Activated T-helper 17 cell treated with anti-CD3 and anti-CD28 coated beads, Interleukin-2, amount 50 U/mL, for 72 hours (primary cell): ENCODE results near the gene IL21R. TPM values are rescaled to one million over a fixed set of nuclear protein-coding genes. Genes with fewer than 3 reads are reported as not detected.
A peak's percentile ranks its signal among the peaks of the same experiment; 100 is the strongest.
"Not testable (repeated sequence)": the region's sequence is repeated elsewhere in the genome, so short reads cannot be mapped to it uniquely, and the experiment has no call there.

Experiments
- ATAC-seq: fragments of 150-1000 bp; cut with Tn5 transposase; replicated peaks from 2 replicates; pipeline ENCODE4 v1.10.0; 2021; ENCODE audit warnings: mild to moderate bottlenecking, moderate library complexity
- H3K27ac Mint-ChIP-seq: one replicate; pipeline ENCODE4 v1.8.0; 2022; ENCODE audit warnings: mixed read lengths
- H3K27me3 Mint-ChIP-seq: one replicate; pipeline ENCODE4 v1.8.0; 2022; ENCODE audit warnings: mixed read lengths
- H3K36me3 Mint-ChIP-seq: one replicate; pipeline ENCODE4 v1.8.0; 2022; ENCODE audit warnings: low read depth, mild to moderate bottlenecking, mixed read lengths
- H3K4me1 Mint-ChIP-seq: one replicate; pipeline ENCODE4 v1.8.0; 2022; ENCODE audit warnings: mixed read lengths
- H3K4me3 Mint-ChIP-seq: one replicate; pipeline ENCODE4 v1.8.0; 2022; ENCODE audit warnings: mild to moderate bottlenecking, mixed read lengths
- H3K9me3 Mint-ChIP-seq: one replicate; pipeline ENCODE4 v1.8.0; 2022; ENCODE audit warnings: mixed read lengths
- total RNA-seq, 2 donors: library from RNA; stranded (reverse); gene quantifications; one replicate each; pipeline ENCODE4 v1.2.3, GENCODE V29; 2022

IL21R gene
- total RNA-seq, 2 donors from 2014 or later, result 41.8 to 53.6 TPM

DNA sequence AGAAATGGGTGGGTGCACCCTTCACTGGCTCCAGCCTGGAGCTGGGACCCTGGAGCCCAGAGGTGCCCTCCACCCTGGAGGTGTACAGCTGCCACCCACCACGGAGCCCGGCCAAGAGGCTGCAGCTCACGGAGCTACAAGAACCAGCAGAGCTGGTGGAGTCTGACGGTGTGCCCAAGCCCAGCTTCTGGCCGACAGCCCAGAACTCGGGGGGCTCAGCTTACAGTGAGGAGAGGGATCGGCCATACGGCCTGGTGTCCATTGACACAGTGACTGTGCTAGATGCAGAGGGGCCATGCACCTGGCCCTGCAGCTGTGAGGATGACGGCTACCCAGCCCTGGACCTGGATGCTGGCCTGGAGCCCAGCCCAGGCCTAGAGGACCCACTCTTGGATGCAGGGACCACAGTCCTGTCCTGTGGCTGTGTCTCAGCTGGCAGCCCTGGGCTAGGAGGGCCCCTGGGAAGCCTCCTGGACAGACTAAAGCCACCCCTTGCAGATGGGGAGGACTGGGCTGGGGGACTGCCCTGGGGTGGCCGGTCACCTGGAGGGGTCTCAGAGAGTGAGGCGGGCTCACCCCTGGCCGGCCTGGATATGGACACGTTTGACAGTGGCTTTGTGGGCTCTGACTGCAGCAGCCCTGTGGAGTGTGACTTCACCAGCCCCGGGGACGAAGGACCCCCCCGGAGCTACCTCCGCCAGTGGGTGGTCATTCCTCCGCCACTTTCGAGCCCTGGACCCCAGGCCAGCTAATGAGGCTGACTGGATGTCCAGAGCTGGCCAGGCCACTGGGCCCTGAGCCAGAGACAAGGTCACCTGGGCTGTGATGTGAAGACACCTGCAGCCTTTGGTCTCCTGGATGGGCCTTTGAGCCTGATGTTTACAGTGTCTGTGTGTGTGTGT, 46.8 kb downstream of the IL21R start:
- no peaks in the 10 kb centered on the region for H3K27me3 Mint-ChIP-seq
- H3K9me3 Mint-ChIP-seq, result no peaks in the 10 kb centered on the region
- H3K27ac Mint-ChIP-seq, result peak overlapping the region; percentile 94
- H3K36me3 Mint-ChIP-seq, result peaks cover 86% of the 10 kb centered on the region
- H3K4me1 Mint-ChIP-seq, result peaks cover 47% of the 10 kb centered on the region
- H3K4me3 Mint-ChIP-seq, result peak overlapping the region; percentile 61
- no peak for ATAC-seq

DNA sequence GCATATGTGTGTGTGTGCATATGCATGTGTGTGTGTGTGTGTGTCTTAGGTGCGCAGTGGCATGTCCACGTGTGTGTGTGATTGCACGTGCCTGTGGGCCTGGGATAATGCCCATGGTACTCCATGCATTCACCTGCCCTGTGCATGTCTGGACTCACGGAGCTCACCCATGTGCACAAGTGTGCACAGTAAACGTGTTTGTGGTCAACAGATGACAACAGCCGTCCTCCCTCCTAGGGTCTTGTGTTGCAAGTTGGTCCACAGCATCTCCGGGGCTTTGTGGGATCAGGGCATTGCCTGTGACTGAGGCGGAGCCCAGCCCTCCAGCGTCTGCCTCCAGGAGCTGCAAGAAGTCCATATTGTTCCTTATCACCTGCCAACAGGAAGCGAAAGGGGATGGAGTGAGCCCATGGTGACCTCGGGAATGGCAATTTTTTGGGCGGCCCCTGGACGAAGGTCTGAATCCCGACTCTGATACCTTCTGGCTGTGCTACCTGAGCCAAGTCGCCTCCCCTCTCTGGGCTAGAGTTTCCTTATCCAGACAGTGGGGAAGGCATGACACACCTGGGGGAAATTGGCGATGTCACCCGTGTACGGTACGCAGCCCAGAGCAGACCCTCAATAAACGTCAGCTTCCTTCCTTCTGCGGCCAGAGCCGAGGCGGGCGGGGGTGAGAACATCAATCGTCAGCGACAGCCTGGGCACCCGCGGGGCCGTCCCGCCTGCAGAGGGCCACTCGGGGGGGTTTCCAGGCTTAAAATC, 47.6 kb downstream of the IL21R start:
- ATAC-seq, result peak; percentile 79
- H3K36me3 Mint-ChIP-seq, result peaks cover 78% of the 10 kb centered on the region
- peak overlapping the region; percentile 94 for H3K27ac Mint-ChIP-seq
- H3K9me3 Mint-ChIP-seq, result no peaks in the 10 kb centered on the region
- no peaks in the 10 kb centered on the region for H3K27me3 Mint-ChIP-seq
- H3K4me3 Mint-ChIP-seq, result peak overlapping the region; percentile 61
- peaks cover 47% of the 10 kb centered on the region for H3K4me1 Mint-ChIP-seq

DNA sequence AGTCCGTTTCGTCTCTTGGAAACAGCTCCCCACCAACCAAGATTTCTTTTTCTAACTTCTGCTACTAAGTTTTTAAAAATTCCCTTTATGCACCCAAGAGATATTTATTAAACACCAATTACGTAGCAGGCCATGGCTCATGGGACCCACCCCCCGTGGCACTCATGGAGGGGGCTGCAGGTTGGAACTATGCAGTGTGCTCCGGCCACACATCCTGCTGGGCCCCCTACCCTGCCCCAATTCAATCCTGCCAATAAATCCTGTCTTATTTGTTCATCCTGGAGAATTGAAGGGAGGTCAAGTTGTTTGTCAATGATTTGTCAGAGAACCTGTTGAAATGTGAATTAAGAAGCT, 48.2 kb downstream of the IL21R start:
- ATAC-seq, result no peak
- Mint-ChIP-seq H3K27ac (peak overlapping the region; percentile 94), H3K4me3 (peak overlapping the region; percentile 61), H3K4me1 (peaks cover 42% of the 10 kb centered on the region), H3K27me3 (no peaks in the 10 kb centered on the region), H3K36me3 (peaks cover 72% of the 10 kb centered on the region), H3K9me3 (no peaks in the 10 kb centered on the region)

DNA sequence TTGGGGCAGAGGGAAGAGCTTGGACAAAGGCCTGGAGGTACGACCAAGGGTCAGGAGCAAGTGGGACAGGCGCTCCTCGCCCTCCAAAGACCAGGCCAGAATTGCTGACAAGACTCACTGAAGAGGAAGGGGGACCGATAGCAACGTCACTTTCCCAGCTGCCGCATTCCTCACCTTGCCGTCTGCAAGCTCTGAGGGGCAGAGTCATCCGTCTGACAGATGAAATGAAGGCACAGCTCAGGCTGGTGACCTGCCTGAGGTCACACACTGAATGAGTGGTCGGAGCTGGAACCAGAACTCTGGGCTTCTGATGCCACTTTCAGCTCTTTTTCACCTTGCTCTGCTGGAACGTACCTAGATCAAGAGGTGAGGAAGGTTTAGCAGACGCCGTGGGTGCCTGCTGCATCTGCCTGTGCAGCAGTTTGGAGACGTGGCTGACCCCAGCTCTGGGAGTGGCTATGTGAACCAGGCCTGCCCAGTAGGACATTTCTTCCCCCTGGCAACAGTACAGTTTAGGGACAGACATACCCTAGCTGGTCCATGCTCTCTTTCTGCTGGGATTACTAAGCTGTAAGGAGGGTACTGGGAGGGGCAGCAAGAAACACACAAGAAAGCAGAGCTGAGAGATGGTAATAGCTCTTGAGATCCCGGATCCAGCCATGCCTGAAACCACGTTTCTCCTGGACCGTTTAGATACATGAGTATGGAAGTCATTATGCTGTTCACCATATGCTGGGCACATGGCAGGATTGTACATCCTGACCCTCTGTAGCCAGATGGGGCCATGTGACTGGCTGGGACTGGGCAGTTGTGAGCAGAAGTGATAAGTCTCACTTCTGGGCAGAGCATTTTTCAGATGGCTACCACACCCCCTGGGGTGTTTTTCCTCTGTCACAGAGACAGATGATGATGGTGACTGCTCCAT, 50.9 kb downstream of the IL21R start:
- H3K9me3 Mint-ChIP-seq, result no peaks in the 10 kb centered on the region
- no peak overlapping the region for H3K4me3 Mint-ChIP-seq
- H3K4me1 Mint-ChIP-seq, result peaks cover 44% of the 10 kb centered on the region
- peaks cover 46% of the 10 kb centered on the region for H3K36me3 Mint-ChIP-seq
- H3K27me3 Mint-ChIP-seq, result no peaks in the 10 kb centered on the region
- H3K27ac Mint-ChIP-seq, result peak overlapping the region; percentile 94
- no peak for ATAC-seq

DNA sequence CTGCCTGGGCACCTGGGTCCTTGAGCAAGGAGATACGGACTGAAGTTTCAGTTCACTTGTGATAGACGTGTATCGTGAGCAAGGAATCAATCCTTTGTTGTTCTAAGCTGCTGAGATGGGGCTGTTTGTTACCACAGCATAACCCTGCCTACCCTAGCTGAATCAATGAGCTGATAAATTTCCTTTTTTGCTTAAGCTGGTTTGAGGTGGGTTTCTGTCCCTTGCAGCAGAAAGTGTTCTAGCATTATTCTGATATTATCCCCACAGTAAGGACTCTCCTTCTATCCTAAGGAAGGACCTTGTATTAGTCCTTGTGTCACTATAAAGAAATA, 51.5 kb downstream of the IL21R start:
- ATAC-seq, result no peak
- H3K27ac Mint-ChIP-seq, result peak overlapping the region; percentile 94

DNA sequence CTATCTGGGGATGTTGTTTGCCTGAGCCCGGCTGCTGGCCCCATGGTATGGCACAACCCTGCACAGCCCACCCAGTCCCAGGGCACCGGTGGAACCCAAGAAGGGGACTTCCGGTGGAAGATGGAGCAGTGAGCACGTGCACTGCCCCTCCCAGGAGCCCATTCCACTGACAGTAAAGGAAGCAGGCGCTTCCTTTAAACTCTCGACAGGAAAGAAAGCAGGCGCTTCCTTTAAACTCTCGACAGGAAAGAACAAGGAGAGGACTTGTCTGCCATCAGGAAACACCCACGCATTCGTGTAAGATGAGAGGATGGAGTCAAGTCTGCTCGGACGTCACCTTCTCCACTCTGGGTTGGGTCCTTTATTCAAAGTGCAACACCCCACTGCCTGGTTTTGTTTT, 53.7 kb downstream of the IL21R start:
- Mint-ChIP-seq H3K27ac (peak overlapping the region; percentile 67), H3K27me3 (no peaks in the 10 kb centered on the region), H3K9me3 (no peaks in the 10 kb centered on the region), H3K36me3 (peaks cover 27% of the 10 kb centered on the region), H3K4me1 (peaks cover 26% of the 10 kb centered on the region), H3K4me3 (peak overlapping the region; percentile 60)
- ATAC-seq, result peak; percentile 37

More for the DNA sequence above, 51.5 kb downstream of the IL21R start:
- H3K36me3 Mint-ChIP-seq, result peaks cover 39% of the 10 kb centered on the region
- H3K4me3 Mint-ChIP-seq, result no peak overlapping the region
- H3K27me3 Mint-ChIP-seq, result no peaks in the 10 kb centered on the region
- H3K4me1 Mint-ChIP-seq, result peaks cover 40% of the 10 kb centered on the region
- H3K9me3 Mint-ChIP-seq, result no peaks in the 10 kb centered on the region

DNA sequence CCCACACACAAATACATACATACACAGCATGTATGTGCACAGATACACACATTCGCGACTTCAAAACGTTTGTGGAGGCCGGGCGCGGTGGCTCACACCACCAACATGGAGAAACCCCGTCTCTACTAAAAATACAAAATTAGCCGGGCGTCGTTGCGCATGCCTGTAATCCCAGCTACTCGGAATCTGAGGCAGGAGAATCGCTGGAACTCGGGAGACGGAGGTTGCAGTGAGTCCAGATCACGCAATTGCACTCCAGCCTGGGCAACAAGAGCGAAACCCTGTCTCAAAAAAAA, 55.6 kb downstream of the IL21R start:
- not testable (repeated sequence) for H3K9me3 Mint-ChIP-seq, H3K27me3 Mint-ChIP-seq, ATAC-seq
- Mint-ChIP-seq H3K27ac (peak overlapping the region; percentile 67), H3K4me1 (peaks cover 13% of the 10 kb centered on the region), H3K36me3 (peaks cover 19% of the 10 kb centered on the region), H3K4me3 (peak overlapping the region; percentile 60)

DNA sequence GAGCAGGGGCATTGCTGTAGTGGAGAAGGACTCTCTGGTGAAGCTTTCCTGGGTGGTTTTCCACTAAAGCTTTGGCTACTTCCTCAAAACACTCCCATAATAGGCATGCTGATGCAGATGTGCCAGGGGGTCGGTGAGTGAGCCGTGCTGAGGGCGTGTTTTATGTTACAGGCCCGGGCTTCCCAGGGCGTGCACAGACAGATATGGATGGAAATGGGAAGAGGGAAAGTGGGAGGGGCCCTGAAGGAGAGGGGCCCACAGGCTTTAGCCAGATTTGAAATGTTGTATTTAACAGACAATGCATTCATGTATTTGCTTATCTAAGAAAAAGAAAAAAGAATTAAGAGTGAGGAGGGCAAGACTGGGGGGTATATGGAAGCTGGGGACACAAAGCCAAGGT, 56.3 kb downstream of the IL21R start:
- Mint-ChIP-seq H3K27ac (no peak overlapping the region), H3K27me3 (no peaks in the 10 kb centered on the region)

DNA sequence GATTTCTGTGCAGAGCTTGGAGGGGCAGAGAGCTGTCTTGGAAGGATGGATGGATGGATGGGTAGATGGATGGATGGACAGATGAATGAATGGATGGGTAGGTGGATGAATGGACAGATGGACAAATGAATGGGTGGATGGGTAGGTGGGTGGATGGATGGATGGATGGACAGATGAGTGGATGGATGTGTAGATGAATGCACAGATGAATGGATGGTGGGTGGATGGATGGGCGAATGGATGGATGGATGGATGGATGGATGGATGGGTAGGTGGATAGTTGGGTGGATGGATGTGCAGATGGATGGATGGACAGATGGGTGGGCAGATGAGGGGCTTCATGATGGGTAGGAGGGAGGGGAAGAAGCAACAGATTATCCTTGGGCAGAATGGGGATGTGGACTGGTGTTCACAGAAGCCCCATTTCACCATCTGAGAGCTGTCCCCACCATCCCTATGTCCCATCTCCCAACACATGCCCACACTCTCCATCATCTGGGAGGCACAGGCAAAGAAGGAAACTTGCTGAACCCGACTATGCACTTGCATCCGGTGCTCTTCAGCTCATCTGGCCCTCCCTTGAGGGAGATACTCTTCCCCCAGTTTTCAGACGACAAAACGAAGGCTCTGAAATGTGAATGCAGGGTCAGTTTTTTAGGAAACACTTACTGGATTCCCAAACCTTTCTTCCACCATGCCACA, 57.2 kb downstream of the IL21R start:
- Mint-ChIP-seq H3K27ac (peak overlapping the region; percentile 1), H3K9me3 (no peaks in the 10 kb centered on the region), H3K36me3 (peaks cover 30% of the 10 kb centered on the region), H3K4me3 (no peak overlapping the region), H3K27me3 (no peaks in the 10 kb centered on the region), H3K4me1 (peaks cover 19% of the 10 kb centered on the region)
- ATAC-seq, result no peak

More for the DNA sequence above, 56.3 kb downstream of the IL21R start:
- Mint-ChIP-seq H3K9me3 (no peaks in the 10 kb centered on the region), H3K4me3 (no peak overlapping the region), H3K4me1 (peaks cover 13% of the 10 kb centered on the region), H3K36me3 (peaks cover 21% of the 10 kb centered on the region)
- no peak for ATAC-seq

DNA sequence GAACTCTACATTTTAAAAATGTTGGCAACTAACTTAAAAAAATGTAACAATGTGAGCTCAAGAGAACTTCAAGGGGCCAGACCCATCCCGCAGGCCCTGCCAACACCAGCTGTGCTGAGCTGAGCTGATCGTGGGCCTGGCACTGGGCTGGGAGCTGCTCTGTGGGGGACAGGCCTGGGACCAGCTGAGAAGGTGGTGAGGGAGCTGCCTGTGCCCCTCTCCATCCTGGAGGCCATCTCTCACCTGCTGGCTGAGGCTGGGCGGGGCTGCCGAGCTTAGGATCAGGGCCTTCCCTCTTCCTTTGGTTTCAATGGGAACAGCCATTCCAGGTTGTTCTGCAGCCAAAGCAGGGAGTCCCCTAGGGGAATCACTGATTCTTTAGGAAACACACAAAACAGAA, 58.2 kb downstream of the IL21R start:
- no peak for ATAC-seq
- H3K27me3 Mint-ChIP-seq, result no peaks in the 10 kb centered on the region

DNA sequence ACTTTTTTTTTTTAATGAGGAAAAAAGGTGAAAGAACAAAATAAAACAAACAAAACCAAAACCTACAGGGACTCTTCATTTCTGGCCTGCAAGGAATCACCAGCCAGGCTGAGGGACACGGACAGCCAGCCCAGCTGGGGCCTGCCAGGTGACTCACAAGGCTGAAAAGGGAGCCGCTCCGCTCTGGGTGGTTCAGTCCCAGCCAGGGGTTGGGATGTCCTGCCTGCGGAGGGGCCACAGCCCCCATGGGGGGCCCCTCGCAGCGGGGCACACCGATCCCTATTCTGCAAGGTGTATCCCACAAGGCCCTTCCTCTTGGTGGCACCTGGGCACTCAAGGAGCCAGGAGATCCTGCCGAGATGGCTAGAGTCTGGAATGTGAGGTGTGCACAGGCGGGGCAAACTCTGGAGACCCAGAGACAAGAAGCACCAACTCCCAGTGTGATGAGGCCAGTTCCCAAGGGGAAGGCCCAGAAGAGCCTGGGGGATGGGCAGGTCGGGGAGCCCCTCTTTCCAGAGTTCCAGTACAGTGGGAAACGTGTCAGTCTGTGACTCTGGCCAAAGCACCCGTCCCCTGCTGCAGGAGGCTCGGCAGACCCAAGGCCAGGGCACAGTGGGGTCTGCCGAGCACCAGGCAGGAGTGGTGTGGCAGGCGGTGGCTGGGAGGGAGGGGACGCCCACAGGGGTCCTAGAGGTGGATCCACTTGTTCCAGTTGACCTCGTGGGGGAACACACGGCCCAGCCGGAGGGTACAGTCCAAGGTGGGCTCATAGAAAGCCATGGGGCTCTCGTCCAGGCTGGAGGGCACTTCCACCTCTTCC, 58.9 kb downstream of the IL21R start:
- H3K4me1 Mint-ChIP-seq, result peaks cover 17% of the 10 kb centered on the region
- H3K36me3 Mint-ChIP-seq, result peaks cover 44% of the 10 kb centered on the region
- no peak overlapping the region for H3K4me3 Mint-ChIP-seq
- no peaks in the 10 kb centered on the region for H3K27me3 Mint-ChIP-seq
- no peak for ATAC-seq
- H3K9me3 Mint-ChIP-seq, result no peaks in the 10 kb centered on the region
- no peak overlapping the region for H3K27ac Mint-ChIP-seq

More for the DNA sequence above, 58.2 kb downstream of the IL21R start:
- Mint-ChIP-seq H3K36me3 (peaks cover 38% of the 10 kb centered on the region), H3K27ac (no peak overlapping the region), H3K4me1 (peaks cover 19% of the 10 kb centered on the region), H3K4me3 (no peak overlapping the region), H3K9me3 (no peaks in the 10 kb centered on the region)

DNA sequence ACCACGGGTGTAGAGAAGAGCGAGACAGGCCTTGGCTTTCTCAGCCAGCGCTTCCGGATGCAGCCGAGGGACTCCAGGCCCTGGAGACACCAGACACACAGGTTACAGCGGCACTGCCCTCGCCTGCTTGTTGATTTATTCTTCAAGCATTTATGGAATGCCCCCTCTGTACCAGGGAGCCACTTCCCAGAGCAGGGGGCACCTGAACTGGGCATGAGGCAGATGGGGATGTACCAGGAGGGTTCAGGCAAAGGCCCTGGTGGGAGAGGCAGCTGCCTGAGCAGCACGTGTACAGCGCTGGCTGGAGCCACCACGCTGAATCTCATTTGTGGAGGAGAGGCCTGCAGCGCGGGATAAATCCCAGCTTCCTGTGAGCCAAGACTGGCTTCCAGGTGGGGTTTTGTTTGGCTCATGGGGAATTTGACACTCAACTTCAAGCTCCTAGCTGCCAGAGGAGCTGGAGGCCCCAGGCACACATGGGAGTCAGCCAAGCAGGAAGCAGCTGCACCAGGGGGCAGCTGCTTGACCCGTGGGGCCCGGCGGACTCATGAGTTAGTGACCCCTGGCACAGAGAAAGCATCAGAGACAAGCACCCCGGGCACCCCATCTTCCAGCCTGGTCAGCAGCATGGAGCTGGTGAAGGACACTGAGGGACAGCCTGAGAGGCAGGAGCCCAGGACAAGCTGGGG, 59.7 kb downstream of the IL21R start:
- no peak overlapping the region for H3K27ac Mint-ChIP-seq
- peaks cover 51% of the 10 kb centered on the region for H3K36me3 Mint-ChIP-seq
- H3K4me3 Mint-ChIP-seq, result no peak overlapping the region
- H3K9me3 Mint-ChIP-seq, result no peaks in the 10 kb centered on the region
- no peak for ATAC-seq
- peaks cover 19% of the 10 kb centered on the region for H3K4me1 Mint-ChIP-seq
- no peaks in the 10 kb centered on the region for H3K27me3 Mint-ChIP-seq
